Stimulated activated CD8-positive, alpha-beta memory T cell treated with anti-CD3 and anti-CD28 coated beads, Interleukin-2, amount 100 ng/mL, for 1 hour (primary cell): Measurements from ENCODE around the gene INSR.
"Not testable (repeated sequence)": the region's sequence is repeated elsewhere in the genome, so short reads cannot be mapped to it uniquely, and the experiment has no call there.

Experiments used
- DNase-seq, 2 donors: peaks; one replicate each; pipeline ENCODE4 v3.0.0-alpha.2; 2020; ENCODE audit warnings: low read depth in 2 of 2

INSR gene

GRCh38 chr19:7258041-7258839 is 36.0 kb downstream of the INSR start:
- no peak for DNase-seq

DNA sequence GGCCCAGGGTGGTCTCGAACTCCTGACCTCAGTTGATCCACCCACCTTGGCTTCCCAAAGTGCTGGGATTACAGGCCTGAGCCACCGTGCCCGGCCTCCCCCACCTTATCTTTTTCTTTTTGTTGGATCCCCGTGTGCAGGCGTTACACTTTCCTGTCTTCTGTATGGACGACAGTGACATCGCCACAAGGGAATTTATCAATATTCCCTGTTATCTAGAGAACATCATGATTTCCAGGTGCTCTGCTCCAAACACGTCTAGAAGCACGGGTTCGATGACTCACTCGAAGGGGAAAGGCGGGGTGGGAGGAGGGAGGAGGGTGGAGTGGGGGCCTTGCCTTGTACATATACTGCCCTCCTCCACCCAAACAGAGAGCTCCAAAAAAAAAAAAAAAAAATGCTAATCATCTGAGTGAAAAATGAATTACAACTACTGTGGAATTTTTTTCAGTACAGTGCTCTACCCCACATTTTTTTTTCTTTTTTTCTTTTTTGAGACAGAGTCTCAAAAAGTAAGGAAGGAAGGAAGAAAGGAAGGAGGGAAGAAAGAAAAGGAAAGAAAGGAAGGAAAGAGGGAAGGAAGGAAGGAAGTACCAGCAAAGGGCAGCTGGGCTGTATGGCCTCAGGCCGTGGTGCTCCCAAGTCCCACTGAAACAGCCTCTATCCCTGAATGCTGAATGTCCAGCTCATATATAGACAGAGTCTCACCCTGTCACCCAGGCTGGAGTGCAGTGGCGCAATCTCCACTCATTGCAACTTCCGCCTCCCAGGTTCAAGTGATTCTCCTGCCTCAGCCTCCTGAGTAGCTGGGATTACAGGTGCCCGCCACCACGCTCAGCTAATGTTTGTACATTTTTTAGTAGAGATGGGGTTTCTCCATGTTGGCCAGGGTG is 36.8 kb downstream of the INSR start:
- no peak for DNase-seq

GRCh38 chr19:7255631-7256030 is 38.6 kb downstream of the INSR start:
- no peak for DNase-seq

DNA sequence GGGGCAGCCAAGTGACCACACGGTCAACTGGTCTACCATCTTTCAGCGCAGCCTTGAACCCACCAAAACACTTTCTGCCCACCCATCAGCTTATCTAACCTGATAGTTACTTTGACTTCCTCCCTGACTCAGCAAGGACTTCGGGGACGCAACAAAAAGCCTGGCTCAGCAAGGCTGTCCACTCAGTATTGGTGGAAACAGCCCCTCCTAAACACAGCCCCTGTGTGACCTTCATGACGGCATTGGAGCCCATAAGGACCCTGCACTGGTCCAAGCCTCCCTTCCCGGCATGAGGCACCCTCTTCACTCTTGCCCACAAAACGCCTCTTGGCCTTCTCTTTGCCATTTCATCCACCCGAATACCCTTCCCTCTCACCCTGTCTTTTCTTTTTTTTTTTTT is 39.1 kb downstream of the INSR start:
- no peak for DNase-seq

DNA sequence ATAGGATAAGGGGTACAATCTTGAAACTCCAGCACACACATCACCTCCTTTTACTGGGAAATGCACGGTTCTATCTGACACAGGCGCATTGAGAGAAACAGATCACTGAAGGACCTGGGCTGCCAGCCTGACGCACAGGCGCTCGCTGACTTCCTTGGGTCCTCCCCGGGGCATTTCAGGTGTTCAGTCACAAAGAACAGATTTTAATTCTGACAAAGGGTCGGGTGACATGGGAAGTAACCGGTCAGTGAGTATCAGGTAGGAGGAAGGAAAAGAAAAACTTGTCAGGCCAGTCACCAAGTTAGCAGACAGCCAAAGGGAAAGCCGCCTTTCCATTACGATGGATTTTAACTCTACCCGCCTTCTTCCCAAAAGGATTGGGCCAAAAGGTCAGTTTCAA is 39.6 kb downstream of the INSR start:
- DNase-seq, result no peak

DNA sequence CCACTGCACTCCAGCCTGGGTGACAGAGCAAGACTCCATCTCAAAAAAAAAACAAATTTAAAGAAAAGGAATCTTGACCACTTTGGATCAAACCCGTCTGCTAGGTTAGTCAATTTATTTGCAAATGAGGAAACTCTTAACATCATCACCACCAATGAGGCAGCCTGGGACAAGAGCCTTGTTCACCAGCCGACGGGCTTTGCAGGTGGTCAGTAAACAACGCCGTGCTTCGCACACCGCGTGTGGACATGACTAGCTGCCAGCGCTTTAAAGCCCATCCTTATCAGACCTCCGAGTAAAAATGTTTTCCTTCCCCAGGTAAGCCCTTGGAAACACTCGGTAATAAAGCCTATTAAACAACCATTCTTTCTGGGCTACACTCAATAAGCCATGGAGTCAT is 41.9 kb downstream of the INSR start:
- no peak for DNase-seq

GRCh38 chr19:7251494-7251893 is 42.7 kb downstream of the INSR start:
- DNase-seq, result no peak

GRCh38 chr19:7250951-7251350 is 43.3 kb downstream of the INSR start:
- no peak for DNase-seq

DNA sequence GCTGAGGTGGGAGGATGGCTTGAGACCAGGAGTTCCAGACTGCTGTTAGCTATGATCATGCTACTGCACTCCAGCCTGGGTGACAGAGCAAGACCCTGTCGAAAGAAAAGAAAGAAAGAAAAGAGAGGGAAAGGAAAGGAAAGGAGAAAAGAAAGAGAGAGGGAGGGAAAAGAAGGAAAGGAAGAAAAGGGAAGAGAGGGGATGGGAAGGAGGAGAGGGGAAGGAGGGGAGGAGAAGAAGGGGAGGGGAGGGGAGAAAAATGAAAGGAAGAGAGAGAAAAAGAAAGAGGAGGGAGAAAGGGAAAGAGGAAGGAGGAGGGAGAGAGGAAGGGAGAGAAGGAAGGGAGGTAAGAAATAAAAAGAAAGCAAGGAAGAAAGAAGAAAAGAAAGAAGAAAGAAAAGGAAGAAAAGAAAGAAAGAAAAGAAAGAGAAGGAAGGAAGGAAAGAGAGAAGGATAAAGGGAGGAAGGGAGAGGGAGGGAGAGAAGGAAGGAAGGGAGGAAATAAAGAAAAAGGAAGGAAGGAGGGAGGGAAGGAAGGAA is 44.1 kb downstream of the INSR start:
- DNase-seq, result no peak

DNA sequence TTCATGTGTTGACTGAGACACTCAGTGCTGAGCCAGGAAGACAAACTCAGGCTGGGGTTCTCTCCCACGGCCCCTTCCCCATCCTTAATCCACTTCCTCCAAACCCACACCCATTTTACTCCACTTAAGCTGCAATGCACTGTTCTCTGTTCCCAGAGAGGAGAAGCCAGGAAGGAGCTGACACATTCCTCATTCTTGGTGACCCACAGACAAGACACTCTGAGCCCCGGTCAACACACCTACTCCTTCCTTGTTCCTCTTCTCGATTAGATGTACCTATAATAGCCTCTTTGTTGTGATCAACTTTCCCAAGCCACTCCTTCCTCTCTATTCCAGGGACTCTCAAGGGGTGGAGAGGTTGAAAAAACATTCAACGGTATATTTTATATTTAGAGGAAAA is 47.1 kb downstream of the INSR start:
- no peak for DNase-seq

DNA sequence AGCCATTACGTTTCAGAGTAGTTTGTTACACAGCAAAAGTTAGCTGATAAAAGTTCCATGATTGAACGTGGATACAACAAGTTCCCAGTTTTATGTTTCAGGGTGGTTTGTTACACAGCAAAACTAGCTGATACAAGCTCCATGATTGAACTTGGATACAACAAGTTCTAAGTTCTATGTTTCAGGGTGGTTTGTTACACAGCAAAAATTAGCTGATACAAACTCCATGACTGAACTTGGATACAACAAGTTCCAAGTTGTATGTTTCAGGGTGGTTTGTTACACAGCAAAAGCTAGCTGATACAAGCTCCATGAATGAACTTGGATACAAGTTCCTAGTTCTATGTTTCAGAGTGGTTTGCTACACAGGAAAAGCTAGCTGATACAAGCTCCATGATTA is 47.6 kb downstream of the INSR start:
- no peak for DNase-seq

DNA sequence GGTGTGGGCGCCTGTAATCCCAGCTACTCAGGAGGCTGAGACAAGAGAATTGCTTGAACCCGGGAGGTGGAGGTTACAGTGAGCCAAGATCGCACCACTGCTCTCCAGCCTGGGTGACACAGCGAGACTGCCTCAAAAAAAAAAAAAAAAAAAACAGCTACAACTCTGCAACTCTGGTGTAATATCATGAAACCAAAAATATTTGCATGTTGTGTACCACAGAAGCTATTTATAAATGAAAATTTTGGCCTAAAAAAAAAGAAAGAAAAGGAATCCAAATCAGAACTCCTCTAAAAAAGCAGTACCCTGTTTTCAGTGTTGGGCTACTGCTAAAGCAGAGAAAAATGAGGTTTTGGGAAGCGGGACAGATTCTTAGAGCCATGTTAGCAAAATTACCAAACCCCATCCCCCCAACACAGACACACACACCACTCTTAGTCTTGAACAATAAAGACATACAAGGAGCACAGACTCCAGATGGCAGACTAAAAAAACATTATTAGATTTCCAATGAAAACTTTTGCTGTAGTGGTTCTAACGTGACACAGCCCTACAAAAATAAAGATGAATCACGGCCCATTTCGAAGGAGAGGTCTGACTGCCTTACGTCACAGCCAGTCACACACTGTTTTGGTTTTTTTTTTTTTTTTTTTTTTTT is 51.5 kb downstream of the INSR start:
- no peak for DNase-seq

GRCh38 chr19:7238051-7238450 is 56.2 kb downstream of the INSR start:
- no peak for DNase-seq

GRCh38 chr19:7236153-7236552 is 58.1 kb downstream of the INSR start:
- no peak for DNase-seq

DNA sequence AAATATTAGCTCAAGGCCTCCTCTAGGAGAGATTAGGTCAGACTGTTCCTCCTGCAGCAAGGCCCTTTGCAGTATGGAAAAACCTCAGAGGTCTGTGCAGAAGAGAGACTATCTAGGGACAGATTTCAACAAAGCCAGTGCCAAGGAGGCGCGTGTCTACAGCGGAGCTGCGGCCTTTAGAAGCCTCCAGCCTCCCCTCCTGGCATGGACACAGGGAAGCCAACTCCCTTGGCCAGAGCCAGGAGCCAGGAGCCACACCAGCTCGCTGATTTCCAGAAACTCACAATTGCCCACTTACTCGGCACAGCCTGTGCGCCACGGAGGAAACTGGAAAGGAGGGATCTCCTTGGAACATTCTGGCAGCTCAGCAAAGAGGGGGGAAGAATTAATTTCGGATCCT is 63.4 kb downstream of the INSR start:
- DNase-seq, result no peak

- no peak for DNase-seq
These were observed 64.5 kb downstream of the INSR start for GRCh38 chr19:7229735-7230134.

DNA sequence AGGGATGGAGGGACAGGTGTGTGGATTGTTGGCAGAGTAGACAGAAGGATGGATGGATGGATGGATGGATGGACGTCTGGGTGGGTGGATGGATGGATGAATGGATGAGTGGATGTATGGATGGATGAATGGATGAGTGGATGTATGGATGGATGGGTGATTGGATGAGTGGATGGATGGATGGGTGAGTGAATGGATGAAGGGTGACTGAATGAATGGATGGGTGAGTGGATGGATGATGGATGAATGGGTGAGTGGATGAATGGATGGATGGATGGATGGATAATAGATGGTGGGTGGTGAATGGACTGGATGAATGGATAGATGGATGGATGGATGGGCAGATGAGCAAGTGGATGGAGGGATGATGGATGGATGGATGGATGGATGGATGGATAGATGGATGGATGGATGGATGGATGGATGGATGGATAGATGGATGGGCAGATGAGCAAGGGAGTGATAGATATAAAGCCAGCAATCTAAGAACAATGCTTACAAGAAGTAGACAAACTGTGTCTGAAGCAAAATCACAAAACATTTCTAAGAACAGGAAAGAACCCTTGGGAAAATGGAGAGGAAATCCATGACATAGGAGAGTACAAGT is 65.2 kb downstream of the INSR start:
- no peak for DNase-seq

DNA sequence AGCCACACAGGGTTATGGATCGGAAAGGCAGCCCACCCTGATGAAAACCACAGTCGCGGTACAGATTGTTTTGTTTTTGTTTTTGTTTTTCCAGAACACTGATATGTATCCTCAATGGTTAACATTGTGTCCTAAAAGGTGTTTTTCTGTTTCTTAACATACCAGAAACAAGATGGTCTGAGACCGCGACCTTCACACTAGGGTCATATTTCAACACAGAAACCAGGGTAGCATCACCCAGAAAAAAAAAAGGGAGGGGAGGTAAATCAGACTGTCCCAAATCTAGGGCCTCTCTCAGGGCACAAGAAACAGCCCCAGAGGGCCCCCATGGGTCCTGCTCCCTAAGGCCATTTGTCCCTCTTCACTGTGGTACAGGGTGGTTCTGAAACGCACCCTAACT is 66.5 kb downstream of the INSR start:
- DNase-seq, result no peak

GRCh38 chr19:7227149-7227548 is 67.1 kb downstream of the INSR start:
- not testable (repeated sequence) for DNase-seq

DNA sequence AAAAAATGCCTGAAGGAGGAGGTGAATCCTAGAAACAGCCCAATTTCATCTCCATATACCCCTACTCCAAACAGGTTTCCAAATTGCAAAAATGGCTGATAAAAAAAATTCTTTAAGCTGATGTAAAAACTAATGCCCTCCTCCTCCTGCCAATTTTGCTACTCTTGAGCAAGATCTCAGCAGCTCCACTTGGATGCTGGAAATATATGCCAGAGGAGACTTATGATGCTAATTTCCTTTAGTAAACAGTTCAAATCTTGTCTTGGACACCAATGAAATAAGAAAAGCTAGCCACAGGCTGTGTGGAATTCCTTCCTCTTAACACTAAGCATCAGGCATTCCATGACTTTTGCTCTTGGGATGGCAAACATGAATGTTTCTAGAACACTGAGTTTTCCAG is 67.5 kb downstream of the INSR start:
- no peak for DNase-seq

DNA sequence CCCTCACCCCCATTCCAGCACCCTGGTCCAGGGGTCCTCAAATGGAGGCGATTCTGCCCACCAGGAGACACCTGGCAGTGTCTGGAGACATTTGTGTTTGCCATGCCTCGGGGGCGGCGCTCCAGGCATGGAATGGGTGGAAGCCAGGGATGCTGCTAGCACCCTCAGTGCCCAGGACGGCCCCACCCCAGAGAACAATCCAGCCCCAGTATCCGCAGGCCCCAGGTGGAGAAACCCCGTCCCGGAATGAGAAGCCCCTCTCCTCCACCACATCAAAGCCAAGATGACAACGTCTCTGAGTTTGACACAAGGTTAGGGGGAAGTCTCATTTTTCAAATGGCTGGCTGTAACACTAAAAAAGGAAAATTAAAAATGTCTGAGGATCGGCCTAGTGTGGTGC is 68.5 kb downstream of the INSR start:
- DNase-seq, result no peak

GRCh38 chr19:7224995-7225394 is 69.2 kb downstream of the INSR start:
- DNase-seq, result no peak
